ENCODE data around the gene ADAMTS17. TPM values are rescaled to one million over a fixed set of nuclear protein-coding genes. Genes with fewer than 3 reads are reported as not detected.

ADAMTS17 gene, protein sequence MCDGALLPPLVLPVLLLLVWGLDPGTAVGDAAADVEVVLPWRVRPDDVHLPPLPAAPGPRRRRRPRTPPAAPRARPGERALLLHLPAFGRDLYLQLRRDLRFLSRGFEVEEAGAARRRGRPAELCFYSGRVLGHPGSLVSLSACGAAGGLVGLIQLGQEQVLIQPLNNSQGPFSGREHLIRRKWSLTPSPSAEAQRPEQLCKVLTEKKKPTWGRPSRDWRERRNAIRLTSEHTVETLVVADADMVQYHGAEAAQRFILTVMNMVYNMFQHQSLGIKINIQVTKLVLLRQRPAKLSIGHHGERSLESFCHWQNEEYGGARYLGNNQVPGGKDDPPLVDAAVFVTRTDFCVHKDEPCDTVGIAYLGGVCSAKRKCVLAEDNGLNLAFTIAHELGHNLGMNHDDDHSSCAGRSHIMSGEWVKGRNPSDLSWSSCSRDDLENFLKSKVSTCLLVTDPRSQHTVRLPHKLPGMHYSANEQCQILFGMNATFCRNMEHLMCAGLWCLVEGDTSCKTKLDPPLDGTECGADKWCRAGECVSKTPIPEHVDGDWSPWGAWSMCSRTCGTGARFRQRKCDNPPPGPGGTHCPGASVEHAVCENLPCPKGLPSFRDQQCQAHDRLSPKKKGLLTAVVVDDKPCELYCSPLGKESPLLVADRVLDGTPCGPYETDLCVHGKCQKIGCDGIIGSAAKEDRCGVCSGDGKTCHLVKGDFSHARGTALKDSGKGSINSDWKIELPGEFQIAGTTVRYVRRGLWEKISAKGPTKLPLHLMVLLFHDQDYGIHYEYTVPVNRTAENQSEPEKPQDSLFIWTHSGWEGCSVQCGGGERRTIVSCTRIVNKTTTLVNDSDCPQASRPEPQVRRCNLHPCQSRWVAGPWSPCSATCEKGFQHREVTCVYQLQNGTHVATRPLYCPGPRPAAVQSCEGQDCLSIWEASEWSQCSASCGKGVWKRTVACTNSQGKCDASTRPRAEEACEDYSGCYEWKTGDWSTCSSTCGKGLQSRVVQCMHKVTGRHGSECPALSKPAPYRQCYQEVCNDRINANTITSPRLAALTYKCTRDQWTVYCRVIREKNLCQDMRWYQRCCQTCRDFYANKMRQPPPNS
- 0.26 TPM in 1 of 2 replicates, not detected in the other for total RNA-seq

DNA sequence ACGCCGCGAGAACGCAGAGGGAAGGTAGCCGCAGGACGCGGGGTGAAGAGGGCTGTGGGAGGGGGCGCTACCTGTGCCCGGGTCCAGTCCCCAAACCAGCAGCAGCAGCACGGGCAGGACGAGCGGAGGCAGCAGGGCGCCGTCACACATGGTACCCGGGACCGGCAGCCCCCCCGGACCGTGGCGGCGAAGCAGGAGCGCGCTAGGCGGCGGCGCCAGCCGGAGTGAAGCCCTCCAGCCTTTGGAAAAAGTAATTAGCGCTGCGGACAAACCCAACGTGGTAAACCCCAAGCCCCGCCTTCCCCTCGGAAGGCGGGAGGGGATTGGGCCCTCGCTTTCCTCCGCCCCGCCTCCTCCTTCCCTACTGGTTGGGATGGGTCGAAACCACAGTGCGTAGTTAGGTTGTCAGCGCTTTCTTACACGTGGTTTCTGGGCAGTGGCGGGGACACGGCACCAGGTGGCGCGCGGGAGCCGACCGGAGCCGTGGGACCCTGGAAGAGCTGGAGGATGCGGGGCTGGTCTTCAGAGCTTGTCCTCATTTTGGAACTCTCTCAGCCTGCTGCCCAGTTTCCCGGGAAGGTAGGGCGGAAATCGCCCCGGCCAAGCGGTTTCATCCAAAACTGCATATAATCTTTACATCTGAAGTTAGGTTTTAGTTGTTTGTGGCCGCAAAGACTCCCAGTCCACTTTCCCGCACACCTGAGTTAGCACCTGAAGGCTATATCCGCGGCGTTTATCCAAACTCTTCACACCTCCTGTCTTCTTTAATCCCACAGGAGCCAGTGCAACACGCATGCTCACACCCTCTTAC, at the start of gene ADAMTS17:
Gene ADAMTS17 (minus strand): TSS at position 226 of the 811 bp plus-strand sequence. CDS start 76 bp downstream, at position 150.

Other genes with a start within 250 kb of the ADAMTS17 start
- not detected in 2 replicates for gene CERS3, start 187.0 kb upstream of the ADAMTS17 start, total RNA-seq